NCI-H2227 (cell line): ENCODE results near the gene ANKFY1.
"Not testable (repeated sequence)": the region's sequence is repeated elsewhere in the genome, so short reads cannot be mapped to it uniquely, and the experiment has no call there.

Experiments
- DNase-seq: peaks from one replicate; lab custom pipeline; 2025; ENCODE audit not compliant: unreplicated experiment; lab: John Stamatoyannopoulos, UW

ANKFY1 gene

DNA sequence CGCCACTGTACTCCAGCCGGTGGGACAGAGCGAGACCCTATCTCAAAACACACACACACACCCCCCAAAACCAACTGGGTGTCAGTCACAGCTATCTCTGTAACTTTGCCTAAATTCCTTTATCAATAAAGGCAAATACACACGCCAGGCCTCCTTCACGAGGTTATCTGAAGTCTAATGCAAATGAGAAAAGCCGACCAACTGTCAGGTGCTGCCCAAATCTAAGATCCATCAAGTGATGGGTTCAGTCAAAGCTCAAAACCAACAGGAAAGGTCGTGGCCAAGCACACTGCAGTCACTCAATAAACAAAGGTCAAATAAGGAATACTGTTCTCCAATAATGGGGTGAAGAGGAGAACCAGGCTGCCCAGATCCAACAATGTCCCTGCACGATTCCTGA lies 1.1 kb downstream of the ANKFY1 start:
- no peak for DNase-seq

DNA sequence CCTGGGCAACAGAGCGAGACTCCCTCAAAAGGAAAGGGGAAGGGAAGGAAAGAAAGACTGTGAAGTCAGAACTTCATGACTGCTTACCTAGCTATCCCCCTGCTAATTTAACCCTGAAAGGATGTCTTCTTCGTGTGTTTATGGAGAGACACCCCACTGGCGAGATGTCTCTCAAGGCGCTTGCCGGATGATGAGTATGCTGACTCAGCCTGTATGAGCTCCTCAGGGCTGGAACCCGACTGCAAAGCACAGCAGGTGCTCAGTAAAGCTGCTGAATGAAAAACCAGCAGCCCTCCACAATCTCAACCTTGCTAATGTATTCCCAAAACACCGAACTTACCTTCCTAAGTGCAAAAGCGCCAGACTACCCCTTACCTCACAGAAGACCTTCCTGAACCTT lies 2.3 kb downstream of the ANKFY1 start:
- no peak for DNase-seq

DNA sequence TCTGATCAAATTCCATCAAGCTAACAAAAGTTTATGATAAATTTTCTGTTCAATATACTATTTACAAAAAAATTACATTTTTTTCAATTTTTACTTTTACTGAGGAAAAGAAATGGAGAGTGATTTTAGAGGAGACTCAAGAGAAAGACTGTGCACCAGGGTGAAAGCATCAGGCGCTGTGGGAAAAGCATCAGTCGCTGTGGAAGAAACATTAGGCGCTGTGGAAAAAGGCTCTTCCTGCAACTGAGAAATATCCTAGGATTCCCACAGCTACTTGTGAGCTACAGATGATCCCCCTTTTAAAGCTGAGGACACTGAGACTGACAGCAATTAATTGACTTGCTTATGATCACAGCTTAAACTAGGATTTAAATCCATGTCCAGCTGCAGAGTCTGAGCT lies 4.9 kb downstream of the ANKFY1 start:
- no peak for DNase-seq

DNA sequence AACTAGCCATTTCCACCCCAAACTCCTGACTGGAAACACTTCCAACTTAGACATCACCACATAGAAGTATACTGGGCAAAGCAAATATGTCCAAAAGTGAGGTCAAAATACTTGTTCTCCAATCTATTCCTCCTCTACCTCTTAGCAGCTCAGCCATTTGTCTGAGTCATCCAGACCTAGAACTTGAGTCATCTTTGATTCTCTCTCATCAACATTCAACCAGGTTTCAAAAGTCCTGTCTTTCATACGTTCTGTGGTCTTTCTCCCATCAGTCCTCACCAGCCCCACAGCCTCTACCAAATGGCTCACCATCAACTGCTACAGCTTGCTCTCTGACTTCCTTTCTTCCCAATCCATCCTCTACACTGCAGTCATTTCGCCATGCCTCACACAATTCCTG lies 6.8 kb downstream of the ANKFY1 start:
- DNase-seq = no peak

DNA sequence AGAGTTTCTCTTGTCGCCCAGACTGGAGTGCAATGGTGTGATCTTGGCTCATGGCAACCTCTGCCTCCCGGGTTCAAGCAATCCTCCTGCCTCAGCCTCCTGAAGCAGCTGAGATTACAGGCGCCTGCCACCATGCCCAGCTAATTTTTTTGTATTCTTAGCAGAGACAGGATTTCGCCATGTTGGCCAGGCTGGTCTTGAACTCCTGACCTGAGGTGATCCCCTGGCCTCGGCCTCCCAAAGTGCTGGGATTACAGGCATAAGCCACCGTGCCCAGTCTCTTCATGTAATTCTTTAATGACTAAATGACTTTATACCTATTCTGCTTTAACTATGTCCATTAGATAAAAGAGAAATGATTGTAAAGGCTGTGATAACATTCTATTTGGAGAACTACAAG lies 8.5 kb downstream of the ANKFY1 start:
- DNase-seq = not testable (repeated sequence)

DNA sequence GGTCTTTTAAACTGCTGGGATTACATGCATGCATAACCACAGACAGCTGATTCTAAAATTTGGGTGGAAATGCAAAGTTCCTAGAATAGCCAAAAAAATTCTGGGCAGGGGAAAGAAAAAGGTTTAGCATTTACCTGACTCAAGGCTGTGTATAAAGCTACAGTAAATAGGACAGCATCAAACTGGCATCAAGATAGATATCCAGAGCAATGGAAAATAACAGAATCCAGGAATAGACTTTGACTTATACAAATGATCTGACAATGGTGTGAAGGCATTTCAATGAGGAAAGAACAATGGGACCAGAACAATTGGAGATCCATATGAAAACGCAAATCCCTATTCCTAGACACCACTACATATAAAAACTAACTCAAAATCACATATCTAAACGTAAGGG lies 12.9 kb downstream of the ANKFY1 start:
- DNase-seq = no peak

DNA sequence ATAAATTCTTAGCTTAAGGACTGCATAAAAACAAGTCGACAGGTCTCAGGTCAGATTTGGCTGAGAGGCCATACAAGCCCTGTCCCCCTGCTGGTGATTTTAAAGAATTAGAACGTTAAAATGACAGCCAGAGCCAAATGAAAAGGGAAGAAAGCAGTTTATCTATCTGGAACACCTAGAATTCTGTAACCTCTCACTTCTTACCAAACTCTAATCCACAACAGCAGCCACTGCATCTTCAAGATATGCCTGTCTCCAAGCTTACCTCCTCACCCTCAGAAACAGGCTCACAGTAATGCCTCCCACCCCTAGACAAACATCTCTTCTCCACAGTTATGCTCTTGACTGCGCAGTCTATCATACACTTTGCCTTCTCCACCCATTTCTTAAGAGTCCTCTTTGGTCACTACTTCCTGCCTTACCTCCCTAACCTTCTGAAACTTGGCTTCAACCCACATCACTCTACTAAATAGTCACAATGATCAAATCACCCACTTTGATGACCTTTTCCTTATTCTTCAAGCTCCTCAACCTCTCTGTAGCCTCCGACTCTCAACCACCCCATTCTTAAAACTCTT lies 14.2 kb downstream of the ANKFY1 start:
- peak; percentile 31 for DNase-seq

DNA sequence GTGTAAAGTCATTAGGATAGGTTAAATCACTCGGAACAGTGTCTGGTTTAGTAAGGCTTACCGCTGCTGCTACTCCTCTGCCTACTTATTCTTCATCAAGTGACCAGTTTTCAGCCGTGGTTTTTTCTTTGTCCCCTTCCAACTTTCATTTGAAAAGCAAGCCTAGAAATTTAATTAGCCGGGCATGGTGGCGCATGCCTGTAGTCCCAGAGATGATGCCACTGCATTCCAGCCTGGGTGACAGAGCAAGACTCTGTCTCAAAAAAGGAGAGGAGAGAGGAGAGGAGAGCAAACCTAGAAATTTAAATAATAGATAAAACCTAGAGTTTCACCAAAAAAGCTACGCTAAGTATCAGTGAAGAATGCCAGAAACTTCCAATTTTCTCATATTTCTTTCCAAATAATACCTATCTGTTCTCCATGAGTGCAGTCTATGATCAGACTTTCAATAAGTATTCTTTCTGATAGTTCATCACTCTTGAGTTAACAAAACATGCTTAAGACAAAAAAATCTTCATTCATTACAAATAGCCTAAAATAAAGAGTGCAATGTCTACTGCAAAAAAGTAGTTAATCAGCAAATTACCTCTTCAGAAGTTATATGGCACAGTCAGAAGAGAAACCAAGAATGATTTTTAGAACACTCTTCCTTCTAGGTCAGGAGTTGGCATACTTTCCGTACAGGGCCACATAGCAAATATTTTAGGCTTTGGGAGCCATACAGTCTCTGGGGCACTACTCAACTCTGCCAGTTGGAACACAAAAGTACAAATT lies 15.1 kb downstream of the ANKFY1 start:
- DNase-seq = no peak

DNA sequence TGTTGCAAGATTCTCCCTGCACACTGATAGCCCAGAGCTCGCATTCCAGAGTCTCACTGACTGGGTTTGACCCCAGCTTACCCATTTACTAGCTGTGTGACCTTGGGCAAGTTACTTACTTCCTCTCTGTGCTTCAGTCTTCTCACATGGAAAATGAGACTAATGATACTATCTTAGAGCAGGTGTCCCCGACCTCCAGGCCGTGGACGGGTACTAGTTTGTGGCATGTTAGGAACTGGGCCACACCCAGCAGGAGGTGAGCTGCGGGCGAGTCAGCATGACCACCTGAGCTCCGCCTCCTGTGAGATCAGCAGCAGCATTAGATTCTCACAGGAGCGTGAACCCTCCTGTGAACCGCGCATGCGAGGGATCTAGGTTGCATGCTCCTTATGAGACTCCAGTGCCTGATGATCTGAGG lies 15.8 kb downstream of the ANKFY1 start:
- peak; percentile 18 for DNase-seq

DNA sequence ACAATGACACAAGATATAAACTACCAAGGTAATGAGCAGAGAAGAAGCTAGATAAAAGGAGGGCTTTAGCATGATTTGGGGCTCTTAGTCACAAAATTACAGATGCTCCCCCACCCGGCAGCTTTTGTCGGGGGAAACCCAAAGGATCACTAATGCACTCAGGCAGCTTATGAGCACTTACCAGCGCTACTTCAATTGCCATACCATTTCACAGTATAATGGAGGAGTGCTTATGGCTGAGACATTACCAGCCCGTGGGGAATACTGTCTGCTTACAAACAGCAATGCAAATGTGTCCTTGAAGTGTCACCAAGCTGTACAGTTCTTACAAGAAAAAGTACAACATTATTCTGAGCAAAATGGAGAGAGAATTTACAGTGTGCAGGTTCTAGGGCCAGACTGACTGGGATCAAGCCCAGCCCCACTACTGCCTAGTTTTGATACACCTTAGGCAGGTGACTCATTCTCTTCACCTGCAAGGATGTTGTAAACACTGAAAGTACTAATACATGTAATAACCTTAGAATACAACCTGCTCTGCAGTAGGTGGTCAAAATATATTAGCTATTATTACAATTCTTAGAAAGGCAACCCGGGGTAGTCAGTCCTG lies 16.3 kb downstream of the ANKFY1 start:
- peak; percentile 81 for DNase-seq

DNA sequence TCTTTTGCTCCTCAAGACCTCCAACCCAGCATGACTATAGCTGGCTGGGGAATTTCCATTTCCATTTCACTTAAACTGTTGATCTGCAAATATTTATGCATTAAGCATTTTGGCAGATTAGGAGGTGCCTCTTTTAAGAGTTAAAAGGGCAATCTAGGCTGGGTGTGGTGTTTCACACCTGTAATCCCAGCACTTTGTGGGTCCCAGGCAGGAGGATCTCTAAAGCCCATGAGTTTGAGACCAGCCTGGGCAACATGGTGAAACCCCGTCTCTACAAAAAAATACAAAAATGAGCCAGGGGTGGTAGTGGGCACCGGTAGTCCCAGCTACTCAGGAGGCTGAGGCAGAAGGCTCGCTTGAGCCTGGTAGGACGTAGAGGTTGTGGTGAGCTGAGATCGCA lies 17.1 kb downstream of the ANKFY1 start:
- DNase-seq = no peak

DNA sequence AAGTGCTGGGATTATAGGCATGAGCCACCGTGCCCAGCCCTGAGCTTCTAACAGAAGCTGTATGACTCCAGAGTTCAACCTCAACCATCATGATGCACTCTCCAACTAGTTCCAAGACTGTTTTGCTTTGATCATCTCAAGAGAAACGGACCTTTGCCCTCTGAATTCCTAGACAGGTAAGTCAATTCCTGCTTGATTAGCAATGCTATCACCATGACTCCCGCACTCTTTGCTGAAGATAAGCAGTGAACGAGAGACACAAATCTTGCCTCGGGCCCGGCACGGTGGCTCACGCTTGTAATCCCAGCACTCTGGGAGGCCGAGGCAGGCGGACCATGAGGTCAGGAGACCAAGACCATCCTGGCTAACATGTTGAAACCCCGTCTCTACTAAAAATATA lies 22.2 kb downstream of the ANKFY1 start:
- DNase-seq = no peak

DNA sequence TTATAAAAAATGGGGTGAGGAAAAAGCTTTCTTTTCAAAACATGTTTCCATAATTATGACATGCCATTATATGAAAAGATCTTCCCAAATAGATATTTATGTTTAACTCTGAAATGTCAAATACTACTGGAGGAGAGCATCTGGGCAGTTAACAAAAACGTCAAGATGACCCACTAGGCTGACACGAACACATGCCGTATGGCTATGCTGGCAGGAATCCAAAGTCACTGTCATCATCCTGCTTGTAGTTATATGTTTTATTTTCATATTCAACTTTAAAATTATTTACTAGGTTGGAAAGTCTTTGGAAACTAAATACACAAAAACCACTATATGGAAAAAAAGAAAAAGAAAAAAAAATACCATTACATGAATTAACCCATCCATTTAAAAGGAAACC lies 27.3 kb downstream of the ANKFY1 start:
- peak; percentile 11 for DNase-seq

DNA sequence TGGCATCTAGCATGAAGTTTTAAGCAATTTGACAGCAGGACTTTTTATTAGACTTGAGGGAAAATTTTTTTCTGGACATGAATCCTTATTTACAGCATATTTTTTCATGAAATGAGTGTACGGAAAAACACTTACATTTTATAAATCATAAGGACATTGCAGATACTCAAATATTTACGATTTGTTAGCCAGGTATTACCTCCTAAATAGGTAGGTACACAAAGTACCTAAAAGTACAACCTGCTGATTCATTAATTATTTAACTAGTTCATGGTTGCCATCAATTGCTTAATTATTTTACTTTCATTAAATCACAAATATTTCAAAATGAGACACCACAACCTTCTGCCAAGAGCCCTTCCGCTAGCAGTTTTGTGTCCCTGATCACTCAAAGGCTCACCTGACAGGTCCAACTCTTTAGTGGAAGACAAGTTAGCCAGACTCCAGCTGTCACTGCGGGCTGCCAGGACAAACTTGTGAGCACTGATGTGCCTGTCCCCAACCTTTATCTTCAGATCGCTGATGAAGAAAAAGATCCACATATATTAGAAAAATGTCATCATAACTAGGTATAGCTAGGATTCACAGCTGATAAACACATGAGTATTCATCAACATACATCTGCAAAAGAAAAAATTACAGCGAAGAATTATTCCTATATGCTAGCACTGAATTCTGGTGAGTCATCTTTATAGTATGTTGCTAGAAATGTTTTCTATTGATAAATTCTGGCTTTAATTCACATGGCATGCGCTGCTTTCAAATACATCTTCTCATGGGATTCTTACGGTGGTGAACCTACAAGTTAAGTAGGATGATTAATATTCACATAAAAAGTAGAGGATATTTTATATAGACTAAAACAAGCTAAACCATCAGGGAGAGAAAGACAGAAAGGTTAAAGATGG lies 28.2 kb downstream of the ANKFY1 start:
- no peak for DNase-seq

DNA sequence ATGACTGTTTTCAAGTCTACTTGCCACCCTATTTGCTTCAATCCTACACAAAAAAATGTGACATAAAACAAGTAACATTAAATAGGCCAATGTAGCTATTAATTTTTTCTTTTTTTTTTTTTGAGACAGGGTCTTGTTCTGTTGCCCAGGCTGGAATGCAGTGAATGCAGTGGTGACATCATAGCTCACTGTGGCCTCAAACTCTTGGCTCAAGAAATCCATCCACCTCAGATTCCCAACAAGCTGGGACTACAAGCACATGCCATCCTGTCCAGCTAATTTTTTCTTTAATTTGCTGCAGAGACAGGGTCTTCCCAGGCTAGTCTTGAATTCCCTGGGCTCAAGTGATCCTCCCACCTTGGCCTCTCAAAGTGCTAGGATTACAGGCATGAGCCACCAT lies 29.4 kb downstream of the ANKFY1 start:
- no peak for DNase-seq

DNA sequence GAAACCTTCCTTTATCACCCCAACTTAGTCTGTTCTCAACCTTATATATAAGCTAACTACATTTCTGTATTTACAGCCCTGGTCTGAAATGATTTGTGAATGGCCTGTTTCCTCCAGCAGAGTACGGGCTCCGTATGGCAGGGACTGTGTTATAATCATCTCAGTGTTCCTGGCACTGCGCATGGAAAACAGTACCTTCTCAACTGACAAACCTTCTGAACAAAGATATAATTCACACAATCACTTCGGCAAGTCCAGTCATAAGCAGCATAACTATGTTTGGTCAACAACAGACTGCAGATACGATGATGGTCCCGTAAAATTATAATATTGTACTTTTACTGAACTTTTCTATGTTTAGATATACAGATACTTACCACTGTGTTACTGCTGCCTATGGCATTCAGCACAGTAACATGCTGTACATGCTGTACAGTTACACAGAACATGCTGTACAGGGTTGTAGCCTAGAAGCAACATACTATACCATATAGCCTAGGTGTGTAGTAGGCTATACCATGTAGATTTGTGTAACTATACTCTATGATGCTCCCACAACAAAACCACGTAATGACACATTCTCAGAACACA lies 30.0 kb downstream of the ANKFY1 start:
- no peak for DNase-seq

DNA sequence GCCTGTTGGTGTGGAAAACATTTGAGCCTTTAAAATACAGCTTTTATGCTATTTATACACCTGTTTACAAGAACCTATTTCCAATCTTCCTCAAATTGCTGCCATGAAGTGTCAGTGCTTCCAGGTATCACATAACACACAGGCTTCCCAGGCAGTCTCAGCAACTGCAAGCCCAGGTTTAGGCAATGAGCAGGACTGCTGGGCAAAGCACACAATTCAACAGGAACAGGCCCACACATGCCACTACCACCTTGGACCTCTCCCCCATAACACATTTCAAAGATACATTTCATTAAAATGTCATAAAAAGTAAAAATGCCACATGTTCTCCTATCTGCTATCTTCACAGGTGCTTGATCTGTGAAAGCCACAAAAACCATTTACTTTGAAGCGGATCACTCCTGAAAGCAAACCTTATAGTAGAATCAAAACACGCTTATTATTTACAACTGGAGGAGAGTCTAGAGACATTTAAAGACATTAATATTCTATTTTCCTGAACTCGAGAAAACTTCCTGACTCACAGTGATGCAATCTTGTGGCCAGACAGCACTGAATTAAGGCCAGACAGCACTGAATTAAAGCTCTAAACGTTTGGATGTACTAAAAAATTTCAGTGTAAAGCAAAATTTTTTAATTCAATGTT lies 31.5 kb downstream of the ANKFY1 start:
- DNase-seq = no peak

DNA sequence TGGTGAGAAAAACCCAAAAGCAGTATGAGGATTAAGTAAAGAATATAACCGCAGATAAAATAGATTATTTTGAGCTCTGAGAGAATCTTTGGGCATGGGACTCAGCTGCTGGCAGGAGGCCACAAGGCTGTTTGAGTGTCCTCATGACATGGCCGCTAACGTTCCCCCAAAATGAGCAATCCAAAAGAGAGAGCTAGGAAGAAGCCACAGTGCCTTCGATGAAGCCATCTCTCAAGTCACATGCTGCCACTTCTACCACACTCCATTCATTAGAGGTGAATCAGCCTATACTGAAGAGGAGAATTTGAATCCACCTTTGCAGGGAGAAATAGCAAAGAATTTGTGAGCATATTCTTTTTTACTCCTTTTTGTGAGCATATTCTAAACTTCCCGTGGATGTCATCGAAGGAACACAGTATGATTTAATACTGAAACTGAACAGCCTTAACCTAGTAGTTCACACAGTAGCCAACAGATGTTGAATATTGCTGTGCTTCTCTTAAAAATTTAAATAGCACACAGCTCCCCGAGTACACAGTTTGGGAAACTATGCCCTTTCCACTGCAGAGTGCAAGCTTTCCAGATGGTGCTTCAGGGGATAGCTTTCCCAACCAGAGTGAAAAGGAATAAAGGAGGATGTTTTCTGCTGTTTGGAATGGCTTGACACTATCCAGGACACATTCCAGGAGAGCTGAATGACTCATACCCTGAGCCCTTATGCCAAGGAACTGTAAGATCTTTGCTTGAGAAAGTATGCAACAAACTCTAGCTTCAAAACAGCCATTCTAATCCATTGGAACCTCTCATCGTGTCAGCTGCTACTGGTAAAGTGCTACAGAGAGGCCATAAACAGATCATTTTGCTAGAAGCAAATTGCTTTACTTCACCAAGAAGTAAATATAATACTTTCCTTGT lies 33.9 kb downstream of the ANKFY1 start:
- DNase-seq = no peak

DNA sequence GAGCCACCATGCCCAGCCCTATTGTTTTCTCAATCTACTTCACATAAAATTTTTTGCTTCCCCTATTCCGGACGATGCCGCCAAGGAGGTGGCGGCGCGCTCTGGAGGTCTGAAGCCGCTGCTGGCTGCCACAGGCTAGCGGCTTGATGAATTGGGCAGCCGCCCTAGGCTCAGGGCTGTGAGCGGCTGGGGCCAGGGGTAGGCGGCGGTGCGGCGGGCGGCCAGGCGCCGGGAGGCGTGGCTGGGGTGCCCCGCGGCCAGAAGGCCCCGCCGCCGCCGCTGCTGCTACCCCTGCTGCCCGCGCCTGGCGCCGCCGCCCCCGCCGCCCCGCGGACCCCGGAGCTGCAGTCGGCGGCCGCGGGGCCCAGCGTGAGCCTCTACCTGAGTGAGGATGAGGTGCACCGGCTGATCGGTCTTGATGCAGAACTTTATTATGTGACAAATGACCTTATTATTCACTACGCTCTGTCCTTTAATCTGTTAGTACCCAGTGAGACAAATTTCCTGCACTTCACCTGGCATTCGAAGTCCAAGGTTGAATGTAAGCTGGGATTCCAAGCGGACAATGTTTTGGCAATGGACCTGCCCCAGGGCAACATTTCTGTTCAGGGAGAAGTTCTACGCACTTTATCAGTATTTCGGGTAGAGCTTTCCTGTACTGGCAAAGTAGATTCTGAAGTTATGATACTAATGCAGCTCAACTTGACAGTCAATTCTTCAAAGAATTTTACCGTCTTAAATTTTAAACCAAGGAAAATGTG lies 41.7 kb downstream of the ANKFY1 start:
- DNase-seq = no peak
